ENCODE data around the gene ZNF565. TPM values are rescaled to one million over a fixed set of nuclear protein-coding genes. Genes with fewer than 3 reads are reported as not detected.

Gene ZNF565
- total RNA-seq, 1 experiment from 2014 or later, result 4.9 TPM

GRCh38 chr19:36245210-36246005 is 30.9 kb upstream of the ZNF565 start:
- intact Hi-C loops (cut with micrococcal nuclease; ENCODE audit: unreplicated experiment), result no loop called here
- no peaks in the 10 kb centered on the region for H3K36me3 ChIP-seq (ENCODE audit: control insufficient read depth, insufficient read depth, low read length)
- no peaks in the 10 kb centered on the region for H3K4me1 ChIP-seq (ENCODE audit: control insufficient read depth, insufficient read depth, low read length)
- no peaks in the 10 kb centered on the region for H3K9me3 ChIP-seq (ENCODE audit: control insufficient read depth, insufficient read depth, low read depth, low read length)
- CTCF ChIA-PET, result no interaction called here
- H3K27ac ChIP-seq (ENCODE audit: low read length), result no peak overlapping the region
- POLR2A ChIA-PET, result no interaction called here
- in situ Hi-C loops (cut with HindIII; ENCODE audit: low pct_unique_long_range_greater_than_20kb, low sequenced_read_pairs), result no loop called here
- no TSS peak for BruUV-seq (replicated peaks)
- ATAC-seq (no peak; the same call in 1 of the 2 replicates), DNase-seq (ENCODE audit: low read depth, low spot score) (no peak)
- no peaks in the 10 kb centered on the region for H3K27me3 ChIP-seq (ENCODE audit: control insufficient read depth, insufficient read depth, low read length)
- H3K4me3 ChIP-seq (ENCODE audit: low read depth in 2 of 2, low read length in 2 of 2), result peak overlapping the region in 1 of 2 experiments; percentile 9; a peak in 2 of 4 replicates
- TF ChIP-seq TCF7L2 (IDR thresholded peaks at IDR 0.05; ENCODE audit: low read depth, low read length), result no peak
- TF ChIP-seq SIN3A (IDR thresholded peaks at IDR 0.05; ENCODE audit: borderline replicate concordance, insufficient read depth, low read depth, low read length), result no peak
- TF ChIP-seq CTCF (IDR thresholded peaks at IDR 0.05), result no peak
- TF ChIP-seq POLR2AphosphoS5 (IDR thresholded peaks at IDR 0.05; ENCODE audit: low read depth, low read length), result no peak
- no peak for TF ChIP-seq REST (IDR thresholded peaks at IDR 0.05; ENCODE audit: insufficient read depth in 1 of 2, low read depth in 2 of 2, low read length in 1 of 2)

- Histone ChIP-seq H3K27me3 (ENCODE audit: control insufficient read depth, insufficient read depth, low read length) (no peaks in the 10 kb centered on the region), H3K4me1 (ENCODE audit: control insufficient read depth, insufficient read depth, low read length) (no peaks in the 10 kb centered on the region), H3K27ac (ENCODE audit: low read length) (no peak overlapping the region), H3K36me3 (ENCODE audit: control insufficient read depth, insufficient read depth, low read length) (no peaks in the 10 kb centered on the region), H3K9me3 (ENCODE audit: control insufficient read depth, insufficient read depth, low read depth, low read length) (no peaks in the 10 kb centered on the region), H3K4me3 (ENCODE audit: low read depth in 2 of 2, low read length in 2 of 2) (no peak overlapping the region)
- TF ChIP-seq POLR2AphosphoS5 (IDR thresholded peaks at IDR 0.05; ENCODE audit: low read depth, low read length) (no peak), CTCF (IDR thresholded peaks at IDR 0.05) (no peak), REST (IDR thresholded peaks at IDR 0.05; ENCODE audit: insufficient read depth in 1 of 2, low read depth in 2 of 2, low read length in 1 of 2) (no peak), SIN3A (IDR thresholded peaks at IDR 0.05; ENCODE audit: borderline replicate concordance, insufficient read depth, low read depth, low read length) (no peak), TCF7L2 (IDR thresholded peaks at IDR 0.05; ENCODE audit: low read depth, low read length) (no peak)
- ATAC-seq (no peak), DNase-seq (ENCODE audit: low read depth, low spot score) (no peak)
- intact Hi-C loops (cut with micrococcal nuclease; ENCODE audit: unreplicated experiment), result no loop called here
- CTCF ChIA-PET, result no interaction called here
- no TSS peak for BruUV-seq (replicated peaks)
- POLR2A ChIA-PET, result no interaction called here
- in situ Hi-C loops (cut with HindIII; ENCODE audit: low pct_unique_long_range_greater_than_20kb, low sequenced_read_pairs), result no loop called here
Measured at GRCh38 chr19:36244066-36244465, 29.6 kb upstream of the ZNF565 start.

Measured in Panc1 (cell line).